Activated CD8-positive, alpha-beta memory T cell treated with anti-CD3 and anti-CD28 coated beads, Interleukin-2, amount 50 U/mL, for 24 hours (primary cell): ENCODE measurements around the gene NSDHL.
"Not testable (repeated sequence)": the region's sequence is repeated elsewhere in the genome, so short reads cannot be mapped to it uniquely, and the experiment has no call there.

Source experiments
- DNase-seq: peaks from one replicate; pipeline ENCODE4 v3.0.0-alpha.2; 2020; ENCODE audit errors: extremely low read depth

The NSDHL gene

DNA sequence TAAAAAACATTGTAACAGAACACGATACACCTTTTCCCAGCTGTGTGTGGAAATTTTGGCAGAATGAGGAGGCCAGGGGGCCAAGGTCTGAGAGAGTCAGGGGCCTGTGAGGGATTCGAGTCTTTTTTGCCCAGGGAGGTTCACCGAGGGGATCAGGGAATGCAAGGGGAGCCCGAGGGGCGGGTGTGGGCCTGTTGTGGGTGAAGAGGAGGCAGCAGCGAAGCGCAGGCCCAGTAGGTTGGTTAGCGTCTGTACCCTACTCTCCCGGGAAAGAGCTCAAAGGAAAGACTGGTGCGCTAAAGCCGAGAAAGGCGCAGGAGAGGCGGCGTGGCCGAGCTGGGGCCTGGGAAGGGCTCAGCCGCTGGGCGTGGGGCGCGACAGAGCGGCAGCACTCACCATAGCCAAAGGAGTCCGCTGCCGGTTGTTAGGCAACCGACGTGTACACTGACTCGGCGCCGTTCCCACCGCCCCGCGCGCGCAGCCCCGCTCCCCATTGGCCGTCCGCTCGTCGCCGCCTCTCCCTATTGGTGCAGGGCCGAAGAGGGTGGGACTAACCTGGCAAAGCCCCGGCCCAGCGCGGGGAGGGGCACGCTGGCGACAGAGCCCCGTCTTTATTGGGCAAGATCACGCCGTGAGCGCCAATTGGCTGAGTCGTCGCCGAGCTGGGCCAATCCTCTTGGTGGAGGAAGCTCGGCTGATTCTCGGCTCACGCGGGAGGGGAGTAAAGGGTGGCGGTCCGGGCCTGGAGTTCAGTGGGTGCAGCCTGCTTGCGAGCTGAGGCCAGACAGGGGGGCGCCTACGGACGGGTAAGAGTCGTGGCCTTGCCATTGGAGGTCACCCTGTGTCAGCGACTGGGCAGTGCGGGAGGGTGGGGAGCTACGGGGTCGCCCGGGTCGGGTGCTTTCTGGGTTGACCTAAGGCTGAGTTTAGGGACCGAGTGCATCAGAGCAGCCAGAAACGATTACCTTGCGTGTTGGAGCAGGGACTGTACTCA, at the start of gene NSDHL, which contains the start of gene CETN2:
NSDHL (plus strand) TSS at position 752 of the 994 bp plus-strand sequence. CDS start 15,262 bp downstream, outside the sequence.
CETN2 (minus strand) TSS at position 446 of the 994 bp plus-strand sequence; CDS start at position 399, 47 bp downstream.
- DNase-seq: peak; percentile 81

DNA sequence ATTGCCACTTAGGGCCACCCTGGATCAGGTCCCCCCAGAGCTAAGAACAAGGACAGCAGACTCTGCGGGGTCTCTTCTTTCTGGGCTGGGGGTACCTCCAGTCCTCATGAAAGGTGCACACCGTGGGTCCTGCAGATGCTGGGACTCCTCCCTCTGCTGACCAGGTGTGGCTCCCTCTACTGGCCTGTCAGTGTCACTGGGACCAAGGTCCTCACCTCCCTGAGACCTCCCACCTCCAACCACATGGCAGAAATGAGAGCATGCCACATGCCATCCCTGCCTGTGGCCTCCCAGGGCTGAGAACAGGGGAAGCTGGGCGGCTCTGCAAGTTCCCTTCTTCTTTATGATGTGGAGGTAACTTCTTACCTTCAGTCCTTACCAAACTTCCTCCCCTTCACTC, 43.8 kb upstream of the NSDHL start:
- not testable (repeated sequence) for DNase-seq

DNA sequence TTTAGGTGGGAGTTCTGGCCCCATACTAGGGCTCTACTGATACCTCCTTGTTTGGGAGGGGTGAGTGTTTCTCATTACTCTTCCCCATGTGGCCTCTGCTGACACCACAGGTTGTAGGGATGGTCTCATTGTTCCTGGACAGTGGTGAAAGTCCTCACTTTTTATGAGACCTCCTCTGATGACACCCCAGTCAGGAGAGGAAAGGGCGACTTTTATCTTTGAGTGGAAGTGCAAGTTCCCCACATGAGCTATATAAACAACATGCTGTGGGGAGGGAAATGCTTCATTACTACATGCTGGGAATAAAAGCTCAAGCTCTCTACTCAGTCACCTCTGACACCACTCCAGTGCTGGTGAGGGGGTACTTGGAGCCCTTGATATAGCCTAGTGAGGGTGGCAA, 31.9 kb upstream of the NSDHL start:
- no peak for DNase-seq

DNA sequence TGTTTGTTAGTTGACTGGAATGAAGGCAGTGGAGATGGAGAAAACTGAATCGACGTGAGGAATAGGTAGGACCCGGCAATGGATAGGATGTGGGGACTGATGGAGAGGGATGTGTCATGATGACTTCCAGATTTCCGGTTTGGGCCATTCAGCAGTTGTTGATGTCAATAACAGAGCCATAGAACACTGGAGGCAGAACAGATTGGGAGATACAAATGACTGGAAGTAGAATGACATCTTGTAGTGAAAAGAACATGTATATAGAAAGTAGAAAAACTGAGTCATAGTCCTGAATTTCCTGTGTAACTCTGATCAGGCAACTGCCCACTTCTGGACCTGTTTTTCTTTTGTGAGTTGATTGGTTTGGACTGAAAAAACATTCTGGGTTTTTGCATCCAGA, 24.8 kb upstream of the NSDHL start:
- no peak for DNase-seq

DNA sequence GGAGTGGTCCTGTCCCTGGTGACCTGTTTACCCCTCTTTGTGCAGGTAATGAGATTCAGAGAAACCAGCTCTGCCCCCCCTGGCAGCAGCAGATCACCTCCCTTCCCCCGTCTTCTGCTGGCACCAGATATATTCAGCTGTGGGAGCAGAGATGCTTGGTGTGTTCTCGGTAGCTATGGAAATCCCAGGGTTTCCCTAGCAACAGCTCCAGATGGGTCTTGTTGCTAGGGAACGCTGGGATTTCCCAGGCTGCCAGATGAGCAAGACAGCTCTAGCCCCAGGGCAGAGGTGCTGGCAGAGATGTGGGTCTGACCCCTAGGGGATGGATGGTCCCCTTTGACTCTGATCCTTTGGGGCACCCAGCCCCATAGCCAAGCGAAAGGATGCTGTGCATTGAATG, 20.5 kb upstream of the NSDHL start:
- DNase-seq: no peak

DNA sequence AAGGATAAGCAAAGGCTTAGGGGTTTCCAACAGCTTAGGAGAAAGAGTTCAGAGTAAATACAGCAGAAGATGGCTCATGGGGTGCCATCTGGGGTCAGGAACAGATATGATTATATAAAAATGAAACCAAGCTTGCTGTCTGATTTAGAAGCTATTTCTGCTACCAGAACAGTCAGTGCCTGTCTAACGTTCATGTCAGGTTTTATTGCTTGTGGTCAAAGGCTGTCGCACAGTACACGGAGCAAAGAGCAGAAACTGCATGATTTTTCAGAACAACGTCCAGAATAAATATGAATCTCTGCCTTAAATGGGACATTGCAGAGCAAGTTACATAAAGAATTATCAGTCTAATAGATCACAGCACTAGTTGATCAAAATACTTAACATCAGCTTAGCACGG, 17.7 kb upstream of the NSDHL start:
- DNase-seq: no peak

DNA sequence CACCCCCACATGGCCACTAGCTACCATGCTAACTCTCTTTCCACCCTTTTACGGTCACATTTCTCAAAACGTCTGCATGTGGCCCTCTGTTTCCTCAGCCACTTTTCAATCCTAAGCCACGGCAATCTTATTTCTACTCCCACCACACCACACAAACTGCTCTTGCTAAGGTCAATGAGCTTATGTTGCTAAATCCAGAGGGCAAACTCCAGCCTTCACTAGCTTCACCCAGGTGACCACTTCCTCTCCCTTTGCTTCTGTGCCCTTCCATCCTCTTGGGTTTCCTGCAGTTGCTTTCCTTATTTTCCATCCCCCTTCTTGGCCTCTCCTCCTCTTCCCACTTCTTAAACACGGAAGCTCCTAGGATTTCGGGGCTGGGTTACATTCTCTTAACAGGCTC, 16.8 kb upstream of the NSDHL start:
- DNase-seq: no peak

DNA sequence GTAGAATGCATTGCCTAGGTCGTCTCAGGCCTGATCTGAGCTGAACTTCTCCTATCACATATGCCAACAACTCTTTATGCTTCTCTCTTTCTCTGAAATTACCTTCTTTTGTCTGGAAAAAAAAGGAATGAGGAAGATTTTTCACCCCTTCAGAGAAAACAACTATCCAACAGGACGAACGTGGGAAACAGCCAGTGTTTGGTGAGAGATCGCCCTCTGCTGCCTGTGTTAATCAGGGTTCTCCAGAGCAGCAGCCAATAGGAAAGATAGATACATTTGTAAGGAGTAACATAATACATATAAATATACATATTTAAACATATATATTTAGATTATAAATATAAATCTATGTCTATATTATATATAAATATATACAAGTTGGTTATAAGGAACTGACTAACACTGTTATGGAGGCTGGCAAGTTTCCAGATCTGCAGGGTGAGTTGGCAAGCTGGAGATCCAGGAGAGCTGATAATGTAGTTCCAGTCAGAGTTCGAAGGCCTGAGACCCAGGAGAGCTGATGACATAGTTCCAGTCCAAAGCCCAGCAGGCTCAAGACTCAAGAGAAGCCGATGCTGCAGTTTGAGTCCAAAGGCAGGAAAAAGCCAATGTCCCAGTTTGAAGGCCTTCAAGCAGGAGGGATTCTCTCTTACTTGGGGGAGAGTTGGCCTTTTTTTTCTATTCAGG, 13.6 kb upstream of the NSDHL start:
- no peak for DNase-seq

DNA sequence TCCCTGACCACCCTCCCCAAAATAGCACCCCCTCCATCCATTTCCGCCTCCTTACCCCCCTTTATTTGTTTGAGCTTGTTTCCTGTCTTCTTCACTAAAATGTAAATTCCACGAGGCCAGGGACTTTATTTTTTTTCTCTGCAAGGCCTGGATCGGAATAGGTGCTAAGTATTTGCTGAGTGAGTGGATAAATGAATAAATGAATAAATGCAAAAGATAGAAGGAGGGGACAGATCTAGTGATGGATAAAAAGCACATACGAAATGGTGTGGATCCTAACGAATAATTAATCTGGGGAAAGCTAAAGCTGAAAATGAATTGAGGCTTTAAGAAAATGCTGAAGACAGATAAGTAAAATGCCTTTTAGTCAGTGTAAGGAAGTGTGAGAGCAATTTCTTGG, 12.5 kb upstream of the NSDHL start:
- no peak for DNase-seq

DNA sequence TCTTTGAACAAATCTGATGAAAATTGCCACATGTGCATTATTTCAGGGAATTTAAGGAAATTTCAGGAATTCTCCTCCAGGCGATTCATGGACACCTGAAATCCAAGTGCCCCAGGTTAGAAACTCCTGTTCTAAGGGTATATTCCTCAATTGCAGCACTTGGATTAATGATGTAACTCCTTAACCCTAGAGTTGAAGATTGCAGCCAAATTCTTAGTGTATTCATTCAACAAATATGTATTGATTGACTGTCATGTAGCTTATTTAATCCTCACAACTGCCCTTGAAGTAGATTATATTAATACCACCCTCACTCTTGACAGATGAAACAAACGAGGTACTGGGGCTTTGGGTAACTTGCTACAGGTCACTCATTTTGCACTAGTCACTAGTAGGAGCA, 11.6 kb upstream of the NSDHL start:
- no peak for DNase-seq

DNA sequence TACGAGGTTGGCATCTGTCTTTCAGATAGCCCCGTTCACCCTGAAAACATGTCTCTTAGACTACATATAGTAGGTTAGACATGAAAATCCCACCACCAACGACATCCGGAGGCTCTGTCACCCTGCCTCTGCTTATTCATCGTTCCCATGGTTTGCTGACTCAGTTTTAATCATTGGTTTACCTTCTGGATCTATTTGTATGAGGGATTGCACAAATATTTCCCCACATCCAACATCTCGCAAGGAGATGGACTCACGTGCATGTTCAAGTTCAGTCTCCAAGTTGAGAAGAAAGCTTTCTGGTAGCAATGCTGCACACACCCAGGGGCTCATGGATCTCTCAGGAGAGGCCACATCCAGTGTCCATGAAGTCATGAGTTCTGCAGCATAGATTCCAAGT, 11.1 kb upstream of the NSDHL start:
- DNase-seq: no peak

DNA sequence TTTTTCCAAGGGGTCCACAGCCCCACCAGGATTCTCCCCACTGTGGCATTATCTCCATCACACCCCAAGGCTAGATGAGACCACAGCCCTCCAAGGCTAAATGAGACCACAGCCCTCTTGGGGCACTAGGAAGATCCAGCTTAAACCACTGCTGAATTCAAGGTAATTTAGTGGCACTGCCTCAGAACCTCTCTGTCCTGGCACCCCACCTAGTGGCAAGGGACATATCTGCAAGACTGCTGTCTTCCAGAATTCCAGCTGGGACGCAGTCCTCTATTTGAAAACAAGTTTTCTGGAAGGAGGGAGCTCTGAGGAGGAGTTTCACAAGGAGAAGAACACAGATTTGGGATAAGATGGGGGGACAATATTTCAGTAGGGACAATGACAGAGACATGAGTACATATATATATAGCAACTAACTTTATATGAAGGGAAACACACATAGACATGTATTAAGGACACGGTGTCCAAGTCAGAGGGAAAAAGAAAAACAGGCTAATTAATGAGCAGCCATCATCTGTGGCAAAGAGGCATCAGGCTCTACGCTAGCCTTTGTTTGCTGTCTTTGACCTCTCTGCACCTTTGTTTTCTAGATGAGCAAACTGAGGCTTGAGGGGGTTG, 9.6 kb upstream of the NSDHL start:
- no peak for DNase-seq

DNA sequence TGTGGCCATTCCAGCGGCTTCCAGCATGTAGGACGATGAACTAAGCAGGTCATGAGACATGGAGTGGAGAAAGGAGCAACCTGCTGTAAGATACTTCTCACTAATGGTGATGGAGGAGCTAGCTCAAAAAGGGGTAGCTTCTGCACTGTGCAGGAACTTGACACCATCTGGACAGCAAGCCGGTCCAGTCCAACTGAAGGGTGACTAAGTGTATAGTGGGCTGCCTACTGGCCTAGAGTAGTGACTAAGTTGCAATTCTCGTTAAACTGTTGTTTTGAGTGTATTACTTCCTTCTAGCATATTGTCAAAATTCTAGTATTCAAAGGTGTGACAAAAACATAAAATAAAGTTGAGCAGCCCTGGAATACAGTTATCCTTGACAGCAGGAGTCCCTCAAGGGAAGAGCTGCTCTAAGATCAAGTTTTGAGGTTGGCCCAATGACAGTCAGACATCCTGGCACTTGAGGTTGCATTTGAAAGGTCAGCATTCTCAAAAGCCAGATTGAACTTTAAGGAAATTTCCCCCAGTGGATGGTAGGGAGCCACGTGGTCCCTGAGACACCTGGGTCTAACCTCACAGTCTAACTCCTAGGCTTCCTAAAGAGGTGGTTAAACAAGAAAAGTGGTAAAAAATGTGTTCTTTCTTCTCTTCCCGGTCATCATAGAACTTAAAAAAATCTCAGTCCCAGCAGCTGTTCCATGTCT, 8.3 kb upstream of the NSDHL start:
- DNase-seq: no peak

DNA sequence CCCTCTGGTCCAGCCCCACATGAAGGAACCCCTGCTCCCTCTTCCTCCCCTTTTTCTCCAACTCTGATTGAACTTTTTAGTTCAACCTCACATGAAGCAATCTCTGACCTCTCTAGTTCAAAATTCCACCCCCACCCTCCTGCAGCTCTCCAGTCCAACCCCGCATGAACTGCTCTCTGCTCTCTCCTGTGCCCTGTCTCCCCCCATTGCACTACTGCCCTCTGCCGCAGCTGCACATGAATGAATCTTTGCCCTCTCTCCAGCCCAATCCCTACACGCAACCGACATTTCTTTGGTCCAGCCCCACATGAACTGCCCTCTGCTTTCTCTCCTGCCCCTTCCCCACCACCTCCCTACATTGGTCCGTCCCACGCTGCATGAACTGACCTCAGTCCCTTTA, 7.2 kb upstream of the NSDHL start:
- no peak for DNase-seq

DNA sequence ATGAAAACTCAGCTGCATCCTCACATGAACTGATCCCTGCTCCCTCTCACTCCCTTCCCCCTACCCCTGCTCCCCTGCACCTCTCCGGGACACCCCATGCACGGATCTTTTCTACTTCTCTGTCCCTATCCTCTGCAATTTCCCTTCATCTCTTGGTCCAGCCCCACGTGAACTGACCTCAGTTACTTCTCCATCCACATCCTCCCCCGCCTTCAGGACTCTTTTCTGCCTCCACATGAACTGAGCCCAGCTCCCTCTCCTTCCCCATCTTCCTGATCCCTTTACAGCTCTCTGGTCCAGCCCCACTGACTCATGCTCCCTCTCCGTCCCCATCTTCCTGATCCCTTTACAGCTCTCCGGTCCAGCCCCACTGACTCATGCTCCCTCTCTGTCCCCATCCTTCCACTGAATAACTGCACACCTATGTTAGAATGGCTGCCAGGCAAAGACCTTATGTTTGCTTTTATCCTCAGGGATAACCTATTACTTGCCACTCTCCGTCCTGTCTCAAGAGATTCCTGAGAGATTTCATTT, 6.0 kb upstream of the NSDHL start:
- DNase-seq: no peak

DNA sequence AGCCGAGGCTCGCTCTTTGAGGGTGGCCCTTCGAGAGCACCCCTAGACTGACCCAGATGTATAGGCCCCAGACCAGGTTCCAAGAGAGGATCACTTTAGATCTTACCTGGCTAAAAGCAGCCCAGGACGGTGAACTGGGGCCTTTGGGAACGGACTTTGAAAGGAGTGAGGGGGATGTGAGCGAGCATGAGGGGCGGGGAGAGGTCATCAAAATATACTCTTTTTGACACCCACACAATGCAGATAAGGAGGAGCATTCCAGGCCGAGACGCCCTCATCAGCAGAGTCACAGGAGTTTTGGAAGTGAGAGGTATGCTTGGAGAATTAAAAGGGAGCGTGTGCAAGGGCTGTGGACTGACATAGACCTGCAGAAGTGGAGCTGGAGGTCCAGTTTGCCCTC, 528 bp downstream of the NSDHL start:
- no peak for DNase-seq

DNA sequence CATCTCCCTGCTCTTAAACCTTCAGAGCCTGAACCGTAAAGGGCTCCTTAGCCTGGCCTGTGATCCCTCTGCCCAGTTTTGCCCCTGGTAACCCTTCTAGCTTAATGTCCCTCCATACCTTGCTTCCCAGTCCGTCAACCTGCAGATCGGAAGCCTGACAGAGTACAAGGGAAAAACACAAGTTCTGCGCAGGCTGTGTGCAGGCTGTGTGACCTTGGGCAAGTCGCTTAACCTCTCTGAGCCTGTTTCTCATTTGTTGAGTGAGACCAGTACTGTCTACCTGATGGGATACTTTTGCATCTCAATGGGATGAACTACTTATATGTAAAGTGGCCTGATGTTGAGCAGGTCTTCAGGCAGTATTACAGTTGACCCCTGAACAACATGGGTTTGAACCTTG, 1.7 kb downstream of the NSDHL start:
- no peak for DNase-seq

DNA sequence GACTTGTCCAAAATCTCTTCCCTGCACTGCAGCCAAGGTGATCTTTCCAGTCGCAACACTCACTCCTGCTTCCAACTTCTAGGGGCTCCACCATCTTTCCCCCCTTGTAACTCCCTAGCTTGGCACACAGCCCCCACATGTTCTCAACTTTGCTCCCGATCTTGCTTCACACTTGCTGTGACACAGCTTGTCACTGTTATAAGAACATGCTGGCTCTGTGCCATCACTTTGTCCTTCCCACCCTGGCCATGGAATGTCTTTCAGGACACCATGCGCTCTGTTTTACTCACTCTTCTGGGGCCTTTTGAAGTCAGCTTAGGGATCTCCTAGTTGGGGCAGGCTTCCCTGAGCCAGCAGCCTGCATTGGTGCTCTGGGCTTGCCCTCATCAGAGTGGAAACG, 2.5 kb downstream of the NSDHL start:
- no peak for DNase-seq

DNA sequence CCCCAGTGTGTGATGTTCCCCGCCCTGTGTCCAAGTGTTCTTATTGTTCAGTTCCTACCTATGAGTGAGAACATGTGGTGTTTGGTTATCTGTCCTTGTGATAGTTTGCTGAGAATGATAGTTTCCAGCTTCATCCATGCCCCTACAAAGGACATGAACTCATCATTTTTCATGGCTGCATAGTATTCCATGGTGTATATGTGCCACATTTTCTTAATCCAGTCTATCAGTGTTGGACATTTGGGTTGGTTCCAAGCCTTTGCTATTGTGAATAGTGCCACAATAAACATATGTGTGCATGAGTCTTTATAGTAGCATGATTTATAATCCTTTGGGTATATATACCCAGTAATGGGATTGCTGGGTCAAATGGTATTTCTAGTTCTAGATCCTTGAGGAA, 4.6 kb downstream of the NSDHL start:
- DNase-seq: not testable (repeated sequence)

DNA sequence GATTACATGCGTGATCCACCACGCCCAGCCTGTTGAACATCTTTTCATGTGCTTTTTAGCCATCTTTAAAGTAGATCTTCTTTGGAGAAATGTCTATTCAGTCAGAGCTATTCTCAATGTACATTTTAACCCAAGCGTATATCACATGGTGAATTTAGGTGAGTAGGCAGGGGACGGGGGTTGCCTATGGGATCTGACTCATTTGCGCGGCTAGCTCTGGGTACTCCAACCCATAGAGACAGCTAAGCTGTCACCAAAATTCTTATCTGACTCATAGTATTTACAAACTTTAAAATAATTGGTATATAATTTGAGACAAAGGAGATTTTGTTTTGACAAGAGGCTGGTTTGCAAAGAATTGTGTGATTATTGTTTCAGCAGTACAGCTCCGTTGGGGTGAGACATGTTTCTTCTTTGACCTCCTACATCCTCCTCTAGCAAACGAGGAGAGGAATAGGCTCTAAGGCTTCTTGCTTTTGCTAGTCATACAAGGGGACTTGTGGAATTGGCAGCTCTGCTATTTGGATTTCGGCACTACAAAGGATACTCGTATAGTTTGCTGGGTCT, 12.0 kb downstream of the NSDHL start:
- no peak for DNase-seq

DNA sequence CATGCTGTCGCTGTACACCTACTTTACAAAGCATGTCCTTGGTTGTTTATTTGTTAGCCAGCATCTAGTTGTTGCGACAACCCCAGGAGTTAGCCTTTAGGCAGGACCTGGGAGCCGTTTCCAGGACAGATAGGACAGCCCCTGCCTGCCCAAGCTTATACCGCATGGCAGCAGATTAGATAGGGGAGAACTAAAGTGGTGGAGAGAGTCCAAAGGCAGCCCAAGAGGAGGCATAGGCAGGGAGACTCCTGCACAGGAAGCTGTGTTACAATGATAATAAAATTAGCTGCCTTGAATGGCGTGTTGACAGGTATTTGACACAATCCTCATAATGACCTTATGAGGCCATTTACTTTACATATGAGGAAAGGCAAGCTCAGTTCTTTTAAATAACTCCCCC, 13.0 kb downstream of the NSDHL start:
- DNase-seq: no peak
